Esophagus (tissue), 2 donors: ENCODE measurements around the gene UGT1A7. TPM values are rescaled to one million over a fixed set of nuclear protein-coding genes. Genes with fewer than 3 reads are reported as not detected.

Experiments used
- H3K27ac ChIP-seq, 2 donors: one replicate each; pipeline ENCODE4 v1.5.1; 2013; ENCODE audit warnings: low read depth in 2 of 2, mild to moderate bottlenecking in 2 of 2, inconsistent platforms in 1 of 2, low read length in 1 of 2, moderate library complexity in 1 of 2
- H3K27me3 ChIP-seq, 2 donors: one replicate each; pipeline ENCODE4 v1.6.1; 2013; ENCODE audit warnings: low read length in 2 of 2, control low read depth in 1 of 2, mild to moderate bottlenecking in 1 of 2; ENCODE audit not compliant: insufficient read depth in 2 of 2, control insufficient read depth in 1 of 2
- H3K36me3 ChIP-seq, 2 donors: one replicate each; pipeline ENCODE4 v1.6.1; 2013; ENCODE audit warnings: low read length in 1 of 2; ENCODE audit not compliant: control insufficient read depth in 2 of 2, insufficient read depth in 2 of 2
- H3K4me1 ChIP-seq, 2 donors: one replicate each; pipeline ENCODE4 v1.6.1; 2013; ENCODE audit warnings: low read length in 1 of 2; ENCODE audit not compliant: control insufficient read depth in 2 of 2, insufficient read depth in 2 of 2
- H3K4me3 ChIP-seq, 2 donors: one replicate each; pipeline ENCODE4 v1.5.1; 2013; ENCODE audit warnings: low read length in 2 of 2, mild to moderate bottlenecking in 2 of 2, low read depth in 1 of 2, moderate library complexity in 1 of 2
- H3K9me3 ChIP-seq, 2 donors: one replicate each; pipeline ENCODE4 v1.6.1; 2013; ENCODE audit warnings: mild to moderate bottlenecking in 2 of 2, low read depth in 1 of 2, low read length in 1 of 2, moderate library complexity in 1 of 2; ENCODE audit not compliant: control insufficient read depth in 2 of 2, insufficient read depth in 1 of 2
- WGBS, 2 donors: extraction: QIAGEN DNeasy Blood & Tissue Kit; methylation state at CpG; one replicate each; pipeline ENCODE4 v1.1.7; 2013; 5-methylcytosine and 5-hydroxymethylcytosine counted together
- polyA plus RNA-seq, 2 donors: library from polyadenylated mRNA; stranded (reverse); fragments of 200-250 nt; gene quantifications; one replicate each; pipeline ENCODE4 v1.2.3, GENCODE V29; 2013
- donor health status: healthy with polysubstance abuse.
- donor health status: Bipolar disorder and iron deficiency.

The UGT1A7 gene
- polyA plus RNA-seq, 2 donors: 28.8 to 54.2 TPM

DNA sequence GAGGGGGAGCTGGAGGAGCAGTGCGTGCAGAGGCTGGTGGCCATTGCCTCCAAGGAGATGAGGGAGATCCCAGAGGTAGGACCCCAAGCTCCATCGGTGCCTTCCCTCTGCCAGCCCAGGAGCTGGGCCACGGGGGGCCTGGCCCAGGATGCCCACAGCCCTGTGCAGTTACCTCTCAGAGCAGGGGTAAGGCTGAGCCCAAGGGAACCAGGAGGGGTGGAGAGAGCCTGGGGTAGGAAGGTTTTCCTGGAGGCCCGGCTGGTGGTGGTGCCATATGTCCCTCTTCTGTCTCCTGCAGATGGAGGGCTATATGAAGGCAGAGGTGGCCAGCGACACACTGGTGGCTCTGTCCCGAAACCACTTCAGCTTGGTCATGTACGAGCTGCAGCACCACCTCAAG is 107.9 kb downstream of the UGT1A7 start:
- Histone ChIP-seq H3K9me3 (no peaks in the 10 kb centered on the region), H3K36me3 (no peaks in the 10 kb centered on the region), H3K27me3 (no peaks in the 10 kb centered on the region), H3K4me3 (no peak overlapping the region), H3K4me1 (no peaks in the 10 kb centered on the region), H3K27ac (no peak overlapping the region)
- WGBS, 2 donors: 91 to 93% methylated on average over 7 of the region's 7 CpGs

DNA sequence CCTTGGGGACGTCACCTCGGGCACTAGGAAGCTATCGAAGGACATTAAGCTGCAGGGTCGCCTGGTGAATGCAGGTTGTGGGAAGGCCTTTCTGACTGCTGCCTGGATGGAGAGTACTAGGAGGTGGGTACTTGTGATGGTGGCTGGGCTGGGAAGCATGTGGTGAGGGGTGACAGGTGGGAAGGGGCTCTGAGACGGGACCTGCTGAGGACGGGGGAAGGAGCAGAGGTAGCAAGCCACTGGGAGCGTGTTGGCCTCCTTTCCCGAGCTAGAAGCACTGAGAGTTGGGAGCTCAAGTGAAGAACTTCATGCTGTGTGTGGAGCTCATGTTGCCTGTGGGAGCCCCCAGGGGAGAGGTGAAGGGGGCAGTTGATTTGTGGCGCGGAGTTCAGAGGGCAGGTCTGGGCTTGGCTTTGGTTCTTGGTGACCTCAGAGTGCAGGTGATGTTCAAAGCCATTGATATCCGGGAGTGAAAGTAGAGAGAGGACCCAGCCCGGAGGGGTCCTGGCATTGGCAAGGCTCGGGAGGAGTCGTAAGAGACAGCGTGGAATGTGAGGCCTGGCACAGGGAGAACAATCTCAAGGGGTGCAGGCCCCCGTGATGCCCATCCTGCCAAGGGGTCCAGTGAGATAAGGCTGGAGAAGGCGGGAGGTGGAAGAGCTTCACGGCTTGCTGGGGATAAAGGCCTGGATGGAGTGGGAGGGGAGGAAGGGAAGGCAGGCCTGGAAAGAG is 109.6 kb downstream of the UGT1A7 start:
- H3K4me3 ChIP-seq: no peak overlapping the region
- WGBS, 2 donors: 86 to 88% methylated on average over 18 of the region's 18 CpGs
- H3K4me1 ChIP-seq: no peaks in the 10 kb centered on the region
- H3K27ac ChIP-seq: no peak overlapping the region
- no peaks in the 10 kb centered on the region for H3K36me3 ChIP-seq
- peaks cover 0 to 2% of the 10 kb centered on the region in 2 donors for H3K9me3 ChIP-seq
- H3K27me3 ChIP-seq: no peaks in the 10 kb centered on the region

GRCh38 chr2:233791883-233792329 is 110.2 kb downstream of the UGT1A7 start:
- H3K4me1 ChIP-seq: no peaks in the 10 kb centered on the region
- H3K4me3 ChIP-seq: no peak overlapping the region
- peaks cover 0 to 2% of the 10 kb centered on the region in 2 donors for H3K9me3 ChIP-seq
- H3K36me3 ChIP-seq: no peaks in the 10 kb centered on the region
- no peaks in the 10 kb centered on the region for H3K27me3 ChIP-seq
- 83 to 85% methylated on average over 8 to 9 of the region's 9 CpGs for WGBS, 2 donors
- no peak overlapping the region for H3K27ac ChIP-seq

GRCh38 chr2:233792720-233793119 is 111.0 kb downstream of the UGT1A7 start:
- no peaks in the 10 kb centered on the region for H3K4me1 ChIP-seq
- H3K9me3 ChIP-seq: peaks cover 0 to 2% of the 10 kb centered on the region in 2 donors
- WGBS, 2 donors: 85 to 93% methylated on average over 7 of the region's 7 CpGs
- no peak overlapping the region for H3K27ac ChIP-seq
- H3K36me3 ChIP-seq: no peaks in the 10 kb centered on the region
- H3K4me3 ChIP-seq: no peak overlapping the region
- H3K27me3 ChIP-seq: no peaks in the 10 kb centered on the region

GRCh38 chr2:233793465-233794127 is 111.9 kb downstream of the UGT1A7 start:
- 67 to 76% methylated on average over 18 of the region's 18 CpGs for WGBS, 2 donors
- no peaks in the 10 kb centered on the region for H3K4me1 ChIP-seq
- H3K4me3 ChIP-seq: no peak overlapping the region
- peaks cover 0 to 2% of the 10 kb centered on the region in 2 donors for H3K9me3 ChIP-seq
- no peak overlapping the region for H3K27ac ChIP-seq
- H3K27me3 ChIP-seq: no peaks in the 10 kb centered on the region
- no peaks in the 10 kb centered on the region for H3K36me3 ChIP-seq

DNA sequence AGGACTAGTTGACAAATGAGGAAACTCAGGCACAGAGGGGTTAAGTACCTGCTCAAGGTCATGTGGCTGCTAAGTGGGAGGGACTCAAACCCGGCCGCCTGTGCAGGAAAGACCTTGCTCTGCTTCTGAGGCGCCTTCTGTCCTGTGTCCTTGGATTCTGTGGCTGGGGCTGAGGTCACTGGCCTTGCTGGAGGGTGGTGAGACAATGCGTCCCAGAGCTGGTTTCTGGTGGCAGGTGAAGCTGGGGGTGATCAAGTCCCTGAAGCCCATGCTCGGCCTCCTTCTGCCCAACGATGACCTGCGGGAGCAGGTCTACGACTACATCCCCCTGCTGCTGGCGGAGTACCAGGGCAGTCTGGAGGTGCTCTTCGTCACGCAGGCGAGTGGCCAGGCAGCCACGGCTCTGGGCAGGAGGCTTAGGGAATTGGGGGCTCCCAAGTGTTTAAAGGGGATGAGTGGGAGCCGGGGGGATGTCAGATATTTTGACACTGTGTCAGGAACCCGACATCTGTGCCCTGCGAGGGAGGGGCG is 112.5 kb downstream of the UGT1A7 start:
- Histone ChIP-seq H3K27me3 (no peaks in the 10 kb centered on the region), H3K36me3 (no peaks in the 10 kb centered on the region), H3K4me1 (no peaks in the 10 kb centered on the region), H3K27ac (no peak overlapping the region), H3K9me3 (peaks cover 0 to 2% of the 10 kb centered on the region in 2 donors), H3K4me3 (no peak overlapping the region)
- 78 to 83% methylated on average over 17 of the region's 17 CpGs for WGBS, 2 donors

DNA sequence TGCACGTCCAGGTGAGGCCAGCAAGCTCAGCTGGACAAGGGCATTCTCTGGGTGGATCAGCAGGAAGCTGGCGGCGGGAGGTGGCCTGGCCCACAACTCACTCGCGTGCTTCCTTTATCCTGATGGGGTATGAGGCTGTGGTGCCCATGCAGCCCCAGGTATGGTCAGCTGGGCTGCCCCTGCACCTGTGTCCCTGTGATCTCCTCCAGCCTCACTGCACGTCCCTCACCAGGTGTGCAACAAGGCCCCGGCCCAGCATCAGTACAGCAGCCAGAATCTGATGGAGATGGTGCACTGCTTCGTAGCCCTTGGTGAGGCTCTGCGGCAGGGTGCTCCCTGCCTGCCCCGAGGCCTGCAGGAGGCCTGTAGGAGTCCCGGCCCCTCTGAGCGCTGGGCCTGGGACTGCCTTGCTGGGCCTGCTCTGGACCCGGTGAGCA is 114.1 kb downstream of the UGT1A7 start:
- H3K27ac ChIP-seq: no peak overlapping the region
- no peaks in the 10 kb centered on the region for H3K4me1 ChIP-seq
- WGBS, 2 donors: 88 to 93% methylated on average over 13 of the region's 13 CpGs
- peaks cover 0 to 2% of the 10 kb centered on the region in 2 donors for H3K9me3 ChIP-seq
- H3K4me3 ChIP-seq: no peak overlapping the region
- H3K36me3 ChIP-seq: no peaks in the 10 kb centered on the region
- no peaks in the 10 kb centered on the region for H3K27me3 ChIP-seq

- Histone ChIP-seq H3K9me3 (peaks cover 0 to 2% of the 10 kb centered on the region in 2 donors), H3K4me1 (no peaks in the 10 kb centered on the region), H3K4me3 (no peak overlapping the region), H3K27me3 (no peaks in the 10 kb centered on the region), H3K27ac (no peak overlapping the region), H3K36me3 (no peaks in the 10 kb centered on the region)
- WGBS, 2 donors: 68 to 73% methylated on average over 9 of the region's 9 CpGs
Measured at GRCh38 chr2:233796254-233796653, 114.6 kb downstream of the UGT1A7 start.

- Histone ChIP-seq H3K27ac (no peak overlapping the region), H3K27me3 (no peaks in the 10 kb centered on the region), H3K4me1 (no peaks in the 10 kb centered on the region), H3K4me3 (no peak overlapping the region), H3K9me3 (peaks cover 0 to 2% of the 10 kb centered on the region in 2 donors), H3K36me3 (no peaks in the 10 kb centered on the region)
- 82% methylated on average over 14 of the region's 14 CpGs for WGBS, 2 donors
Measured at GRCh38 chr2:233798335-233799086, 116.8 kb downstream of the UGT1A7 start.
